GM06990 (cell line): Measurements from ENCODE around the gene ARHGAP25.

ENCODE experiments used
- DNase-seq: peaks from one replicate; pipeline ENCODE4 v3.0.0-alpha.2; 2011; ENCODE audit not compliant: insufficient read length; ENCODE audit errors: extremely low read depth
- H3K27me3 ChIP-seq: replicated peaks from 2 replicates; pipeline ENCODE4 v1.6.0; 2011; ENCODE audit warnings: low read length; ENCODE audit not compliant: control insufficient read depth, insufficient read depth
- H3K36me3 ChIP-seq: 2 replicates; pipeline ENCODE4 v1.5.1; 2011; ENCODE audit warnings: low read length; ENCODE audit not compliant: control insufficient read depth, insufficient read depth
- H3K4me3 ChIP-seq: replicated peaks from 2 replicates; pipeline ENCODE4 v1.5.1; 2011; ENCODE audit warnings: low read depth, mild to moderate bottlenecking, control low read depth, low read length
- CTCF ChIP-seq: IDR thresholded peaks from 2 replicates; pipeline ENCODE4 v1.5.1; 2011; ENCODE audit warnings: low read length, control low read depth, mild to moderate bottlenecking, inconsistent platforms; ENCODE audit not compliant: insufficient read depth, poor library complexity, severe bottlenecking

ARHGAP25 gene

GRCh38 chr2:68710756-68711155 lies 23.9 kb upstream of the ARHGAP25 start:
- Histone ChIP-seq H3K4me3 (no peak overlapping the region), H3K36me3 (no peaks in the 10 kb centered on the region), H3K27me3 (no peaks in the 10 kb centered on the region)
- DNase-seq, result no peak
- no peak for TF ChIP-seq CTCF

GRCh38 chr2:68714866-68715265 lies 19.7 kb upstream of the ARHGAP25 start:
- no peak for TF ChIP-seq CTCF
- Histone ChIP-seq H3K36me3 (no peaks in the 10 kb centered on the region), H3K27me3 (no peaks in the 10 kb centered on the region), H3K4me3 (peak overlapping the region; percentile 42)
- DNase-seq, result peak; percentile 53

- Histone ChIP-seq H3K36me3 (no peaks in the 10 kb centered on the region), H3K27me3 (no peaks in the 10 kb centered on the region), H3K4me3 (peak overlapping the region; percentile 42)
- peak; percentile 86 for TF ChIP-seq CTCF
- no peak for DNase-seq
Measured at GRCh38 chr2:68715353-68716041, 19.1 kb upstream of the ARHGAP25 start.

- DNase-seq, result no peak
- no peak overlapping the region for H3K4me3 ChIP-seq
- H3K27me3 ChIP-seq, result no peaks in the 10 kb centered on the region
- no peak for TF ChIP-seq CTCF
- no peaks in the 10 kb centered on the region for H3K36me3 ChIP-seq
Measured at GRCh38 chr2:68716604-68717304, 17.9 kb upstream of the ARHGAP25 start.

GRCh38 chr2:68717305-68717661 lies 17.3 kb upstream of the ARHGAP25 start:
- no peaks in the 10 kb centered on the region for H3K27me3 ChIP-seq
- DNase-seq, result no peak
- no peak for TF ChIP-seq CTCF
- H3K36me3 ChIP-seq, result no peaks in the 10 kb centered on the region
- H3K4me3 ChIP-seq, result no peak overlapping the region
